Colonic mucosa (tissue), 4 donors: ENCODE data around the gene IFNG. TPM values are rescaled to one million over a fixed set of nuclear protein-coding genes. Genes with fewer than 3 reads are reported as not detected.

Experiments used
- DNase-seq: peaks from one replicate; pipeline ENCODE4 v3.0.0-alpha.2; 2020
- H3K27ac ChIP-seq: fragments of 200-600 bp; one replicate; pipeline ENCODE4 v1.8.0; 2021
- H3K27me3 ChIP-seq: fragments of 200-600 bp; one replicate; pipeline ENCODE4 v1.8.0; 2021
- H3K36me3 ChIP-seq: fragments of 200-600 bp; one replicate; pipeline ENCODE4 v1.8.0; 2021
- H3K4me1 ChIP-seq: fragments of 200-600 bp; one replicate; pipeline ENCODE4 v1.8.0; 2021; ENCODE audit warnings: mild to moderate bottlenecking
- H3K4me3 ChIP-seq: fragments of 200-600 bp; one replicate; pipeline ENCODE4 v1.8.0; 2021
- H3K9ac ChIP-seq, 2 donors: one replicate each; pipeline ENCODE4 v1.7.0; 2013; ENCODE audit warnings: control low read depth in 2 of 2, low read depth in 2 of 2, low read length in 2 of 2
- H3K9me3 ChIP-seq: fragments of 200-600 bp; one replicate; pipeline ENCODE4 v1.8.0; 2021
- CTCF ChIP-seq: fragments of 200-600 bp; IDR thresholded peaks from one replicate; pipeline ENCODE4 v1.8.0; 2022; ENCODE audit warnings: antibody characterized with exemption, mild to moderate bottlenecking
- intact Hi-C: fragments of 100-400 bp; cut with DNase I; formaldehyde crosslinking; loops from one replicate; pipeline ENCODE4 v1.14.1; 2022
- total RNA-seq, 2 donors: library from RNA; stranded (reverse); fragmentation: NEBNext Ultra II Directional in 1 of 2; extraction: Animal tissue kit (Norgen Biotek cat#: 25700) in 1 of 2; gene quantifications; one replicate each; pipeline ENCODE4 v1.2.1, GENCODE V29; 2021
- donor health status: healthy.
- donor health status: DM: no; HTN: no; CAD: no.
- donor health status: DM: no; HTN: no; CAD: no.

The IFNG gene
- total RNA-seq, 2 donors from 2014 or later, result 1.1 TPM; not detected in 1

- H3K27ac ChIP-seq, result no peak overlapping the region
- intact Hi-C loops, result no loop called here
- no peak overlapping the region for H3K9ac ChIP-seq
- TF ChIP-seq CTCF, result no peak
- H3K9me3 ChIP-seq, result no peaks in the 10 kb centered on the region
- no peak overlapping the region for H3K4me3 ChIP-seq
- no peaks in the 10 kb centered on the region for H3K36me3 ChIP-seq
- no peak for DNase-seq
- H3K4me1 ChIP-seq, result no peaks in the 10 kb centered on the region
- H3K27me3 ChIP-seq, result no peaks in the 10 kb centered on the region
Measured at GRCh38 chr12:68154779-68155178, 4.8 kb downstream of the IFNG start.

GRCh38 chr12:68148261-68148951 is 11.1 kb downstream of the IFNG start:
- DNase-seq, result no peak
- no peaks in the 10 kb centered on the region for H3K36me3 ChIP-seq
- intact Hi-C loops, result no loop called here
- H3K9me3 ChIP-seq, result no peaks in the 10 kb centered on the region
- H3K4me3 ChIP-seq, result no peak overlapping the region
- no peak overlapping the region for H3K9ac ChIP-seq
- H3K27me3 ChIP-seq, result no peaks in the 10 kb centered on the region
- H3K4me1 ChIP-seq, result no peaks in the 10 kb centered on the region
- TF ChIP-seq CTCF, result no peak
- H3K27ac ChIP-seq, result no peak overlapping the region

- intact Hi-C loops, result no loop called here
Measured at GRCh38 chr12:68140556-68140955, 19.0 kb downstream of the IFNG start.

GRCh38 chr12:68139941-68140340 is 19.6 kb downstream of the IFNG start:
- Histone ChIP-seq H3K9ac (no peak overlapping the region), H3K27me3 (no peaks in the 10 kb centered on the region), H3K4me1 (no peaks in the 10 kb centered on the region), H3K36me3 (no peaks in the 10 kb centered on the region), H3K4me3 (no peak overlapping the region), H3K27ac (no peak overlapping the region), H3K9me3 (no peaks in the 10 kb centered on the region)
- no peak for TF ChIP-seq CTCF
- DNase-seq, result no peak
- intact Hi-C loops, result no loop called here

More at GRCh38 chr12:68140556-68140955, 19.0 kb downstream of the IFNG start:
- no peak overlapping the region for H3K9ac ChIP-seq
- no peak for DNase-seq
- H3K36me3 ChIP-seq, result no peaks in the 10 kb centered on the region
- no peak overlapping the region for H3K4me3 ChIP-seq
- no peak overlapping the region for H3K27ac ChIP-seq
- TF ChIP-seq CTCF, result no peak
- no peaks in the 10 kb centered on the region for H3K9me3 ChIP-seq
- no peaks in the 10 kb centered on the region for H3K27me3 ChIP-seq
- H3K4me1 ChIP-seq, result no peaks in the 10 kb centered on the region

GRCh38 chr12:68139001-68139400 is 20.5 kb downstream of the IFNG start:
- Histone ChIP-seq H3K4me3 (no peak overlapping the region), H3K27me3 (no peaks in the 10 kb centered on the region), H3K36me3 (no peaks in the 10 kb centered on the region), H3K9ac (no peak overlapping the region), H3K27ac (no peak overlapping the region), H3K9me3 (no peaks in the 10 kb centered on the region), H3K4me1 (no peaks in the 10 kb centered on the region)
- DNase-seq, result no peak
- intact Hi-C loops, result no loop called here
- TF ChIP-seq CTCF, result no peak
